ENCODE measurements around the gene GFAP.

Gene GFAP

DNA sequence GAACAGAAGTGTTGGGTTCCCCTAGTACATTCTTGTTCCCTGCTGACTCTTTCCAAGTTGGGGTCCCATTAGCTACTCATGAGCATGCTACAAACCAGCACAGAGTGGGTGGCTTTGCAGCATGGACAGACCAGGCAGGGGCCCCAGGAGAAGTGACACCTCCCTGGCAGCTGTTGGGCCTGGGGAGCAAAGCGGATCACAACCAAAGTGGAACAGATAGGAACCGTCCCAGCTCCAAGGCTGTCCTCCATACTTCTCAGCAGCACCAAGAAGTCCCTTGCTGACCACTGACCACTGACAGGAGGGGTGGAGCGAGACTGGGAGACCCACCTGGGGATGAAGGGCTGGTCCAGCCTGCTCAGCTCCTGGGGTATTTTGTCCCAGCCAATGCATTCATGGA is 12.4 kb upstream of the GFAP start:
- CTCF ChIA-PET = interaction anchor here (1.0 to 22.1 kb wide), 5 partner anchors 17 to 324 kb away, joined by 3 to 673 read pairs (median 4); partner anchors contain the start of gene ACBD4
- POLR2A ChIA-PET = no interaction called here
- H3K4me3 ChIP-seq (ENCODE audit: low read depth, low read length) = no peak overlapping the region
- DNase-seq (ENCODE audit: low read depth, low spot score) = no peak
- no peak for TF ChIP-seq CTCF (IDR thresholded peaks at IDR 0.05; ENCODE audit: insufficient read depth, low read length, missing control alignments)

DNA sequence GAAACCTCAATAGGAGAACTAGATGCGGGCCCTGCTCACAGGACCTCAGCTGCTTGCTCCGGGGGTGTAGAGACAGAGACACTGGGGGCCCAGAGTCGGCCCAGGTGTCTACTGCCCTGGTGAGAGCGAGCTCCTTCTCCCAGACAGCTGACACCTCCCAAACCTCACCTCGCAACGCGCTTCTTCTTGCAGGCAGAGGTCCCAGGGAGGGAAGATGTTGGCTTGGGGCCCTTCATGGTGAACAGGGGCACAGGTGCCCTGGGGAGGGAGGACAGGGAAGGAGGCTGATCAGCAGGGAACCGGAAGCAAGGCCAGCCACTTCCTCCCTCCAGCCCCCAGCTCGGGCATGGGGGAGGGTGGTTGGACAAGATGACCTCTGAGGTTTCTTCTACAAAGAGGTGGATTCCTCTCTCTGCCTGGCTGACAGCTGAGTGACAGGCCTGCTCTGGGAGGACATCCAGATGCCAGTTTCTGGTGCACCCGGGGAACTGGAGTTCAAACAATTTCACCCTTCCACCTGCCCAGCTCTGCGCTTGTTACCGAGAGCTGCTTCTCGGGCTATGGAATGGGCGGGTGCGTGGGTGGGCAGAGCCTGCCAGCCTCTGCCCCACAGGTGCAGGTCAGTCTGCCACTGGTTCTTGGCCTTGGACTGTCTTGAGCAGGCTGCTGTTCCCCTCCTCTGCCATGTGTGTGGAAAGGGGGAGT is 11.7 kb upstream of the GFAP start:
- DNase-seq (ENCODE audit: low read depth, low spot score) = no peak
- CTCF ChIA-PET = interaction anchor here (0.9 to 22.1 kb wide), 6 partner anchors 8 to 222 kb away, joined by 3 to 673 read pairs (median 5); partner anchors contain the start of genes ACBD4 and GFAP
- POLR2A ChIA-PET = interaction anchor here (0.6 kb wide), 1 partner anchor 80 kb away, joined by 3 read pairs; no protein-coding TSS in a partner anchor

GRCh38 chr17:44925731-44926697 is 10.7 kb upstream of the GFAP start:
- POLR2A ChIA-PET = interaction anchor here (0.6 kb wide), 1 partner anchor 223 kb away, joined by 3 read pairs; no protein-coding TSS in a partner anchor
- TF ChIP-seq CTCF (IDR thresholded peaks at IDR 0.05; ENCODE audit: insufficient read depth, low read length, missing control alignments) = no peak
- CTCF ChIA-PET = interaction anchor here (1.1 to 22.1 kb wide), 6 partner anchors 11 to 223 kb away, joined by 3 to 673 read pairs (median 5); partner anchors contain the start of genes ACBD4 and GFAP
- DNase-seq (ENCODE audit: low read depth, low spot score) = no peak
- no peak overlapping the region for H3K4me3 ChIP-seq (ENCODE audit: low read depth, low read length)

More for the DNA sequence above, 11.7 kb upstream of the GFAP start:
- no peak for TF ChIP-seq CTCF (IDR thresholded peaks at IDR 0.05; ENCODE audit: insufficient read depth, low read length, missing control alignments)
- no peak overlapping the region for H3K4me3 ChIP-seq (ENCODE audit: low read depth, low read length)

DNA sequence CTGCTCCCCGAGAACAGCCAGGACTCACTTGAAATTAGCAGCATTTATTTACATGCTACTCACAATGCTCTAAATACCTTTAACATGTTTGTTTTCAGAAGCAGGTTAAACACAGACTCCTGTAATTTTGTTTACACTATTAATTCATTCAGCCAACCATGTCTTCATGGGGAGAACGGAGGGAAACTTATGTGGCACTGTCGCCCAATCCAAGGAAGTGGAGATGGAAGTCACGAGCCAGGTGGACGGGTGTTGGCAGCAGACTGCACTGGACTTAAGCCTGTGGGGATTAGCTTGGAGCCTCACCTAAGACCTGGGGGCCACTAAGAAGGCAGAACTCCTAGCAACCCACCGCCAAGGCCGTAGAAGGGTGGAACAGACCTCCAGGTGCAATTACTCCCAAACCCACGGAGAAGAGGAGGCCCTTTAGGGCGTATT is 8.8 kb upstream of the GFAP start:
- no peak for TF ChIP-seq CTCF (IDR thresholded peaks at IDR 0.05; ENCODE audit: insufficient read depth, low read length, missing control alignments)
- no peak for DNase-seq (ENCODE audit: low read depth, low spot score)
- POLR2A ChIA-PET = no interaction called here
- CTCF ChIA-PET = interaction anchor here (6.8 to 22.1 kb wide), 3 partner anchors 7 to 173 kb away, joined by 52 to 673 read pairs (median 88); no protein-coding TSS in a partner anchor
- H3K4me3 ChIP-seq (ENCODE audit: low read depth, low read length) = no peak overlapping the region

DNA sequence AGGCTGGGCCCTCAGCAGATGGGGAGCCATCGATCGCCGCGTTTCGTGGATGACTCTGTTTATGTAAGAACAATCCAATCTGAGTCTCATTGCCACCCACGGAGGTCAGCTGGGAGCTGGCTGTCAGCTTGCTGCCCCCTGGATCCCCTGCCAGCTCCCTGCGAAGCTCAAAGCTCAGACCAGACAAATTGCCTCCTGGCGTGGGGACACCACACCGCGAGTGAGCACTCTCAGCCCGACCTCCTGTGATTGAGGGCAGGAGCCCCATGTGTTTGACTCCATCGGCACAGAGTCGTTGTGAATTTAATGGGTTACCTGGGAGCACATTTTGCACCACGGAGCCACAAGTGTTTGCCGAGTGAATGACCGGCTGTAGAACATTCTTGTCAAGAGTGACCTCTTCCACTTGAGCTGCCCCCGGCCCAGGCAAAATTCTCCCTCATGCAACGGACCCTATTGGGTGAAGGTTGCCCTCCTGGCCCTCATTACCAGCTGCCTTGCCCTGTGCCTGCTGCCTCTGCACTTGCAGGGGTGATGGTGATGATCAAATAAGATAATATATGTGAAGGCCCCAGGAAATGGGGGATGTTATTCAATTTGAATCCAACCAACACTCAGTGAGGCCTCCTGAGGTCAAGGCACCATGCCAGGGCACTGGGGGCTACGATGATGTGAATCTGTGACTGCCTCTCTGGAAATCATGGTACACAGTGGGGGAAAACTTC is 7.6 kb upstream of the GFAP start:
- CTCF ChIA-PET = interaction anchor here (0.7 to 22.1 kb wide), 8 partner anchors 8 to 212 kb away, joined by 3 to 673 read pairs (median 53); partner anchors contain the start of genes ACBD4 and PLCD3
- TF ChIP-seq CTCF (IDR thresholded peaks at IDR 0.05; ENCODE audit: insufficient read depth, low read length, missing control alignments) = no peak
- POLR2A ChIA-PET = interaction anchor here (0.6 kb wide), 1 partner anchor 153 kb away, joined by 4 read pairs; no protein-coding TSS in a partner anchor
- no peak overlapping the region for H3K4me3 ChIP-seq (ENCODE audit: low read depth, low read length)
- no peak for DNase-seq (ENCODE audit: low read depth, low spot score)
